B cell (primary cell): ENCODE measurements around the gene LCE1F. TPM values are rescaled to one million over a fixed set of nuclear protein-coding genes. Genes with fewer than 3 reads are reported as not detected.

Experiments
- ATAC-seq: fragments of 200-7000 bp; cut with Tn5 transposase; one replicate; pipeline ENCODE4 v1.10.0; 2021; ENCODE audit warnings: low read depth, mild to moderate bottlenecking, moderate number of reproducible peaks, moderate library complexity
- CTCF ChIA-PET: fragments of 350-600 bp; sonication (Branson Sonifier 250); formaldehyde crosslinking; loops from one replicate; lab custom pipeline; 2021; ENCODE audit warnings: antibody characterized with exemption, inconsistent platforms; lab: Charles Lee
- POLR2A ChIA-PET: fragments of 350-600 bp; sonication (Branson Sonifier 250); formaldehyde crosslinking; loops from one replicate; lab custom pipeline; 2021; ENCODE audit warnings: antibody characterized with exemption; lab: Charles Lee
- DNase-seq: peaks from one replicate; pipeline ENCODE4 v3.0.0; 2013
- H2AFZ ChIP-seq: 2 replicates; pipeline ENCODE4 v1.6.1; 2012; ENCODE audit warnings: mild to moderate bottlenecking, low read depth, low read length; ENCODE audit not compliant: insufficient read depth, poor library complexity, severe bottlenecking
- H3K27ac ChIP-seq, 2 donors: 1 replicate in 1 of 2; 2 replicates in 1 of 2; pipeline ENCODE4 v1.5.1; 2012 to 2013; ENCODE audit warnings: low read length in 2 of 2, mild to moderate bottlenecking in 2 of 2, moderate library complexity in 1 of 2
- H3K27me3 ChIP-seq, 4 experiments: fragments of 200-600 bp in 1 of 4; sonication (generic) in 1 of 4; replicated peaks in 1 of 4; 1 replicate in 2 of 4; 2 replicates in 2 of 4; pipeline versions ENCODE4 v1.6.1 to v1.7.0; 2013 to 2016; ENCODE audit warnings: low read length in 3 of 4, mild to moderate bottlenecking in 2 of 4, mixed read lengths in 1 of 4, moderate library complexity in 1 of 4; ENCODE audit not compliant: insufficient read depth in 4 of 4, control insufficient read depth in 3 of 4; ENCODE audit errors: control extremely low read depth in 1 of 4
- H3K36me3 ChIP-seq, 2 experiments: replicated peaks in 1 of 2; 1 replicate in 1 of 2; 2 replicates in 1 of 2; pipeline versions ENCODE4 v1.6.1 to v1.7.1; 2013; ENCODE audit warnings: low read length in 1 of 2; ENCODE audit not compliant: insufficient read depth in 2 of 2, control insufficient read depth in 1 of 2; ENCODE audit errors: control extremely low read depth in 1 of 2, extremely low read depth in 1 of 2
- H3K4me1 ChIP-seq, 2 donors: fragments of 200-600 bp in 1 of 2; sonication (generic) in 1 of 2; 1 replicate in 1 of 2; 2 replicates in 1 of 2; pipeline versions ENCODE4 v1.5.1 to v1.6.1; 2013 to 2017; ENCODE audit warnings: low read length in 2 of 2; ENCODE audit not compliant: control insufficient read depth in 2 of 2, insufficient read depth in 2 of 2
- H3K4me2 ChIP-seq: replicated peaks from 2 replicates; pipeline ENCODE3; 2012; ENCODE audit warnings: mild to moderate bottlenecking, low read depth, low read length; ENCODE audit not compliant: poor library complexity, severe bottlenecking
- H3K4me3 ChIP-seq, 5 experiments: fragments of 200-600 bp in 1 of 5; sonication (generic) in 1 of 5; 1 replicate in 3 of 5; 2 replicates in 2 of 5; pipeline versions ENCODE4 v1.5.1 to v1.7.0; 2011 to 2016; ENCODE audit warnings: low read length in 4 of 5, mild to moderate bottlenecking in 4 of 5, low read depth in 2 of 5, control low read depth in 1 of 5, moderate library complexity in 1 of 5; ENCODE audit not compliant: insufficient read depth in 1 of 5; ENCODE audit errors: control extremely low read depth in 1 of 5, extremely low read depth in 1 of 5
- H3K79me2 ChIP-seq: fragments of 200-600 bp; sonication (generic); one replicate; pipeline ENCODE4 v1.6.0; 2016; ENCODE audit warnings: low read length; ENCODE audit not compliant: control insufficient read depth, insufficient read depth
- H3K9ac ChIP-seq: fragments of 200-600 bp; sonication (generic); 2 replicates; pipeline ENCODE4 v1.6.1; 2017; ENCODE audit warnings: mild to moderate bottlenecking, low read length, moderate library complexity
- H3K9me3 ChIP-seq, 3 donors: one replicate each; pipeline versions ENCODE4 v1.6.1 to v1.7.1; 2013; ENCODE audit warnings: low read length in 2 of 3; ENCODE audit not compliant: control insufficient read depth in 2 of 3, insufficient read depth in 1 of 3; ENCODE audit errors: control extremely low read depth in 1 of 3
- H4K20me1 ChIP-seq: 2 replicates; pipeline ENCODE4 v1.6.0; 2012; ENCODE audit warnings: mild to moderate bottlenecking, low read length; ENCODE audit not compliant: insufficient read depth, control insufficient read depth, poor library complexity, severe bottlenecking
- H3K27ac Mint-ChIP-seq: one replicate; pipeline ENCODE4 v1.8.0; 2021; ENCODE audit warnings: mixed read lengths
- H3K27me3 Mint-ChIP-seq: one replicate; pipeline ENCODE4 v1.8.0; 2021; ENCODE audit warnings: mixed read lengths
- H3K4me1 Mint-ChIP-seq: one replicate; pipeline ENCODE4 v1.8.0; 2021; ENCODE audit warnings: mixed read lengths
- H3K4me3 Mint-ChIP-seq: one replicate; pipeline ENCODE4 v1.8.0; 2021; ENCODE audit warnings: mixed read lengths
- H3K9me3 Mint-ChIP-seq: one replicate; pipeline ENCODE4 v1.8.0; 2022; ENCODE audit warnings: mixed read lengths; ENCODE audit not compliant: insufficient read depth
- CTCF ChIP-seq: fragments of 200-600 bp; IDR thresholded peaks from one replicate; pipeline ENCODE4 v1.8.0; 2022; ENCODE audit warnings: antibody characterized with exemption, mild to moderate bottlenecking
- EZH2 ChIP-seq: IDR thresholded peaks from 2 replicates; pipeline ENCODE4 v1.6.1; 2012; ENCODE audit warnings: borderline replicate concordance, low read depth, mild to moderate bottlenecking, moderate library complexity, low read length; ENCODE audit not compliant: insufficient read depth, poor library complexity, severe bottlenecking
- WGBS: methylation state at CpG from one replicate; pipeline ENCODE4 v1.1.5; 2013; ENCODE audit warnings: missing lambda C conversion rate; ENCODE audit not compliant: insufficient coverage; 5-methylcytosine and 5-hydroxymethylcytosine counted together
- intact Hi-C: fragments of 100-400 bp; cut with micrococcal nuclease; formaldehyde crosslinking; loops from one replicate; pipeline ENCODE4 v1.10.0; 2022
- polyA plus RNA-seq: library from polyadenylated mRNA; depleted of rRNA; stranded (reverse); fragments of >200 nt; gene quantifications from 2 replicates; pipeline ENCODE4 v1.2.3, GENCODE V29; 2012
- total RNA-seq, 2 donors: library from RNA; stranded (reverse); fragments of 120-200 nt in 1 of 2; gene quantifications; 1 replicate in 1 of 2; 2 replicates in 1 of 2; pipeline versions ENCODE4 v1.2.3 to v1.2.4, GENCODE V29; 2013 to 2022

Gene LCE1F
- total and polyA plus RNA-seq, 2 donors (not counting 1 experiment from before 2014, with no cell fraction given): not detected

DNA sequence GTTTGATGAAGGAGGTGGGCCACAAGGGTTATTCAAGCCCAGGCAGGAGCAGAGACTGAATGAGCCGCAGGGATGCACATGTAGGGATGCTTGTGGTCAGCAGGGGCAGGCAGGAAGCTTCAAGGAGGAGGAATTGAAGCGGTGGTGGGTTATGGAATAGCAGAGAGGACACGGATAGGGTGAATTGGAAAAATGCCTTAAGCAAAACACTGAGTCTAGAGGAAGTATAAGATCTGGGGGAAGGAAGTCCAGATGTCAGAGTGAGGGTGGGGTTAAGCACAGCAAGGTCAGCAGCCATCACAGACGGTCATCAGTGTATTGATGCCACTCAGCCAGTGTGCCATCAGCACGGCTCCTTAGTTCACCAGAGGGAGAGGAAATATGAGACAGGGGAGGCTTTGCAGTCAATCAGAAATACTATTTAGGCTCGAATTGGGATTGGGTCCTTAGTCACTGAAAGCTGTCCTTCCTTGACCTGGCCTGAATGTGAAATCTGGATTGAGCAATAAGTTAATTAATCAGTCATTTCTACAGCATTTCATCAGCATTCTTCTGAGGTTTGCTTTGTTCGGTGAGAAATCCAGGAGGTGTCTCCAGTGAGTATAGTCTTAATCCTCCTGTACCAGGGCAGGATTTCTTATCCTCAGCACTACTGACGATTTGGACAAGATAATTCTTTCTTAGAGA is 6.0 kb upstream of the LCE1F start:
- Mint-ChIP-seq H3K27me3 (peaks cover 17% of the 10 kb centered on the region), H3K4me3 (no peak overlapping the region), H3K27ac (no peak overlapping the region), H3K9me3 (no peaks in the 10 kb centered on the region), H3K4me1 (no peaks in the 10 kb centered on the region)
- whole genome bisulfite sequencing: 62% methylated on average over 5 of the region's 8 CpGs
- ChIA-PET CTCF (no interaction called here), POLR2A (no interaction called here)
- Histone ChIP-seq H3K27me3 (peaks cover 0 to 8% (median 2%) of the 10 kb centered on the region in 4 experiments), H3K36me3 (no peaks in the 10 kb centered on the region), H3K9me3 (no peaks in the 10 kb centered on the region), H3K4me3 (no peak overlapping the region), H2AFZ (no peak overlapping the region), H3K4me1 (no peaks in the 10 kb centered on the region), H3K4me2 (no peak overlapping the region), H3K9ac (no peak overlapping the region), H3K79me2 (no peaks in the 10 kb centered on the region), H4K20me1 (no peaks in the 10 kb centered on the region), H3K27ac (no peak overlapping the region)
- TF ChIP-seq EZH2 (no peak), CTCF (no peak)
- DNase-seq (no peak), ATAC-seq (no peak)
- intact Hi-C loops: no loop called here

DNA sequence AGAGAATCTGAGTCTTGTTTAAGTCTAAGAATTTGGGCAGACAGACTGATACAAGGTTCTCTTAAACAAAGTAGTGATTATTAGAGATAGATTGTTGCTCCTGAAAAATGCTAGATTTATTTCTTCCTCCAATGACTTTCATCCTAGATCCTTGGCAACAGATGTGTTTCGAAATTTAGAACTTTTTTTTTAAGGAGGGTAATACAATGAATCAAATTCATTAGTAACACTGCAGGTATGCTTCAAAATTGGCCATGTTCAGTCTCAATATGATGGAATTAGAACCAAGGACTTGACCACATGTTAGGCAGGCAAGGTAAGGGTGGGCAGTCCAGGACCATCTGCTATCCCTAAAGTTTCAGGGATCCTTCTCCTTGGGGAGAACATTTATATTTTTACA is 4.5 kb upstream of the LCE1F start:
- no peaks in the 10 kb centered on the region for H4K20me1 ChIP-seq
- no peaks in the 10 kb centered on the region for H3K4me1 ChIP-seq
- no peak overlapping the region for H2AFZ ChIP-seq
- no peak for ATAC-seq
- no peak overlapping the region for H3K27ac ChIP-seq
- H3K36me3 ChIP-seq: no peaks in the 10 kb centered on the region
- H3K27ac Mint-ChIP-seq: no peak overlapping the region
- H3K27me3 ChIP-seq: peaks cover 0 to 8% (median 3%) of the 10 kb centered on the region in 4 experiments
- no CpG with 5 or more reads among the region's 1 CpG for WGBS
- H3K9ac ChIP-seq: no peak overlapping the region
- intact Hi-C loops: no loop called here
- no peaks in the 10 kb centered on the region for H3K4me1 Mint-ChIP-seq
- H3K79me2 ChIP-seq: no peaks in the 10 kb centered on the region
- no peak overlapping the region for H3K4me3 Mint-ChIP-seq
- no peak for DNase-seq
- ChIA-PET CTCF (no interaction called here), POLR2A (no interaction called here)
- H3K4me2 ChIP-seq: no peak overlapping the region
- no peak for TF ChIP-seq EZH2
- no peak for TF ChIP-seq CTCF
- peaks cover 22% of the 10 kb centered on the region for H3K27me3 Mint-ChIP-seq
- H3K9me3 ChIP-seq: no peaks in the 10 kb centered on the region
- H3K9me3 Mint-ChIP-seq: no peaks in the 10 kb centered on the region
- H3K4me3 ChIP-seq: no peak overlapping the region
